NOMO-1 treated with dmso at 0.1 percent for 144 hours (cell line): Measurements from ENCODE around the gene KLK10.

Source experiments
- DNase-seq: peaks from one replicate; lab custom pipeline; 2025; ENCODE audit not compliant: unreplicated experiment; lab: John Stamatoyannopoulos, UW

The KLK10 gene

DNA sequence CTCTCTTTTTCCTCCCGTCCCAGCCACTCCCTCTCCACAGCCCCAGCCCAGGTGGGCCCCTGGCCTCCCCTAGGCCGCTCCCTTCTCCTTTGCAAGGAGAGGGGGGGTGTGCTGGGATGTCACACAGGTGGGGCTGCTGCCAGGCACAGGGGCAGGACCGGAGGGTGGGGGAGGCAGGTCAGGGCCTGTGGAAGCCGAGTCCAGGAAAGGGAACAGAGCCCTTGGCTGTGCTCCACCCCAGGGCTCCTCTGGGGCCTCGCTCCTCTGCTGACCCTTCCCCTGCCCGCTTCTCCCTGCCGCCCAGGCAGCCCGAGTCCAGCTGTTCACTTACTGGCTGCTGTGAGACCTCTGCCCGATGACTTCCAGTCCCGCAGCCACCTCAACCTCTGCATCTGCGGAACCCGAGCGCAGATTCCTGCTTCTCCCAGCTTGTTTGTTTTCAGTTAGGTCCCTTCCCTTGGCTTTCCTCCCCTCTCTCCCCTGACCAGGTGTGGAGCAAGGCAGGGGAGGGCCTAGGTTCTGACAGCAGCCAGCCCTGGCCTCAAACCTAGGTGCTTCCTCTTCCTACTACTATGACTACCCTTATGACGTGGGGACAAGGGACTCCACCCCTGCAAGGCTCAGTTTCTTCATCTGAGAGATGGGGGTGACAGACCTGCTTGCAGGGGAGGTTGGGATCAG lies 7.8 kb upstream of the KLK10 start:
- DNase-seq: no peak

- DNase-seq: no peak
These were observed 7.0 kb upstream of the KLK10 start, which contains the start of gene KLK11 for GRCh38 chr19:51026554-51026831. TSS of gene KLK11 (minus strand) at chr19:51026616. CDS start at chr19:51025631, 985 bp downstream.

DNA sequence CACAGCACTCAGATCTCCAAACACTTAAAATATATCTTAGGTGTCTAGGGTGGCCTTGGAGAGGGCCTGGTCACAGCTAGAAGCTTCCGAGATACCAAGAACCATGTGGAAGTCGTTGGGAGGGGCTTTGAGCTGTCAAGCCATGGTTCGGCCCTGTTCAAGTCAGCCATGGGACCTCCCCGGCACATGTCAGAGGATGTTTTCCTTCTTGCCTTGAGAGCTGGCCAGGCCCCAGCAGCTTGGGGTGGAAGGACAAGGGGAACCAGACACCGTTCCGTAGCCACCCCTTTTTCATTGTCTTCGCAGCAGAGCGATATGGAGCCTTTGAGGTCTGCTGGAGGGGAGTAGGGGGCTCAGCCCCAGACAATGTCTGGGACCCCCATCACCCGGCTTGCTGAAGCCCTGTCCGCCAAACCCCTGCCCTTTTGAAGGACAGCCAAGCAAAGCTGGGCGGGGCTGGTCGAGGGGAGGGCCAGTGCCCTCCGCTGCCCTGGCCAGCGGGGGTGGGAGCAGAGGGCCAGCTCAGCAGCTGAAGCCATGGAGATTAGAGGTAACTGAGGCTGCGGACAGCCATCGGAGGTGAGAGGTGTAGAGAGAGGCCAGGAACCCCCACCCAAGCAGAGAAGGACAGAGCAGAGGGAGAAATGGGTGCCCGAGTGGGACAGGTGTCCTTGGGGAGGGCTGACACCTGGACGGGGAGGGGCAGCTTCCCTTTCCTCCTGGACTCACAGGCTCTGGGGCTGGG lies 6.5 kb upstream of the KLK10 start:
- DNase-seq: no peak

DNA sequence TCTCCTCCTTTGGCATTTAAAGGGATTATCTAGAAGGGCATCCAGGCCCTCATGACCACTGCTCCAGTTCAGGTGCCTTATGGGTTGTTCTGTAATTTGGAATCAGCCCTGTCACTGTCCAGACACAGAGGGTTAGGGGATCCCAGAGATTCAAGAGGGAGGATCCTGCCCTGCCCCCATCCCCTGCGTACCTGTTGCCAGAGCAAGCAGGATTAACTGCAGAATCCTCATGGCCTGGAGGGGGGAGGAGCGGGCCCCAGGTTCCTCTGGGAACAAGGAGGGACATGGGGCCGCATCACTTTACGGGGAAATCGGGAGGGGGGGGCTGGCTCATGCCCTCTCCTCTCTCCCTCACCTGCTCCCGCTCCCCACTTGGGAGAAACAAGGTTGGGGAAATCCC lies 5.9 kb upstream of the KLK10 start:
- no peak for DNase-seq

GRCh38 chr19:51024924-51025323 lies 5.4 kb upstream of the KLK10 start:
- DNase-seq: no peak

DNA sequence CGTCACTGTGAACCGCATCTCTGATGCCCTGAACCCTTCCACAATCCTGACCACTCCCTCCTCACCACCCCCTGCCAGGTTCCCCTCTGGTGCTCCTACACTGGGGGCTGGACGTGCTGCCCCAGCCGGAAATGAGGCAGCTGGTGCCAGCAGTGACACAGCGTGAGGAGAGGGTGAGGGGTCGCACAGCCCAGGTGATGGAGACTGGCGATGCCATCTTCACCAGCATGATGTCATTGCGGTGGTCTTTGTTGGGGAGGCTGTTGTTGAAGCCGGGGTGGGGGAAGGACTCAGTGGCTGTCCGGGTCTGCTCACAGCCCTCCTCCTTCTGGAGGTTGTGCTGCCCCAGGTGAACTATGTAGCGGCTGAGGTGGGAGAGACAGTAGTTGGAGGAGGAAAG lies 4.4 kb upstream of the KLK10 start:
- DNase-seq: no peak

- DNase-seq: no peak
These were observed 3.0 kb upstream of the KLK10 start for GRCh38 chr19:51022526-51022925.

DNA sequence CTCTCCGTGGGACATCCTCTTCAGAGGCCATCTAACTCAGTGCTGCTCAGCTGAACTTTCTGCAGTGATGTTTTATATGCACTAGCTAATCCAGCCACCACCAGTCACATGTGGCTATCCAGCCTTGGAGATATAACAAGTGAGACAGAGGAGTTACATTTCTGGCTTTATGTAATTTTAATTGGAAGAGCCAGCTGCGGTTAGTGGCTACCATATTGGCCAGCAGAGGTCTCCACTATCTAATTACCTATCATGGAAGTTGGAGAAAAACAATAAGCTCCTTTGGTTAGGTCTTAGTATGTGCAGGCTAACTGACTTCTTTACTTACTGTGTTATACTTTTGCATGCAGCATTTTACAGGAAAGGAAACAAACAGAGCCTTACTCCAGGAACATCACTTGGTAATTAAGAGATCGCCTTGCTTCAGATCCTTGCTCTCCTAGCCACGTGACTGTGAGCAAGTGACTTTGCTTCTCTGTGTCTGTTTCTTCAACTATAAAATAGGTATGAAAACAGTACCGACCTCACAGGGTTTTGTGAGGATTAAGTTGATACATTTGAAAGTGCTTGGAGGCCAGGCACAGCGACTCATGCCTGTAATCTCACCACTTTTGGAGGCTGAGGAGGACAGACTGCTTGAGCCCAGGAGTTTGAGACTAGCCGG lies 1.6 kb upstream of the KLK10 start:
- DNase-seq: no peak

GRCh38 chr19:51018745-51019543 lies 565 bp downstream of the KLK10 start:
- DNase-seq: no peak

DNA sequence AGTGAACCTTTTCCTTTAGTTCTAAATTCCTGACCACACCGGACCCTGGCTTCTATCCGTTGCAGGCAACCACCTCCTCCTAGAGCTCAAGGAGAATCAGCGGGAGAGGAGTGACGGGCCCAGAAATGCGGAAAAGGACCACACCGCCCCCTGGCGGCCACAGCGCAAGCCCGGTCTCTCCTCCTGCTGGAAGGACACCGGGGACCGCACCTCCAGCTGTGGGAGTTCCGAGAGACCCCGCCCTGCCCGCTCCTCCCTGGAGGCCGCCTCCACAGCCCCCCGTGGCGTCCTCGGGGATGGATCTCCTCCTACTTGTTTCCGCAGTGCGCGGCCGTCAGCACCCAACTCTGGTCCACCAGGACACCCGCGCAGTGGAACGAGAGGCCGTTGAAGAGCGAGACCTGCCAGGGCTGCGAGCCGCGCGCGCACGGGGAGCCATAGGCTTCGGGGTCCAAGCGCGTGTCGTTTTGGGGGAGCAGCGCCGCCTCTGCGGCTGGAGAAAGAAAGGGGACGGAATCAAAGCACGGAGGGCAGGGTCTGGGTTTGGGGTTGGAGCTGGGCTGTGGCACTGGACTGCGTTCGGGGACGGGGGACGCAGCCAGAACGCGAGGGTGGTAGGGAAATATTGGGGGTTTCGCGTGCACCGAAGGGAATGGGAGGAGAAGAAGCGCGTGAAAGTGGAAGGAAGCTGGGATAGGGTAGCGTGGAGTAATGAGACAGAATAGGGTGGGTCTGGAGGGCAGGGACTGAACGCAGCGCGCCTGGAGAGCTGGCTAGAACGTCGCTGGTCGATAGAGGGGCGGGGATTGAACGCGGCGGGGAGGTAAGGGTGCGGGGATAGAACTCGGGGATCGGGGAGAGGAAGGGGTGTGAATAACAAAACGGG lies 2.5 kb downstream of the KLK10 start:
- peak; percentile 43 for DNase-seq

DNA sequence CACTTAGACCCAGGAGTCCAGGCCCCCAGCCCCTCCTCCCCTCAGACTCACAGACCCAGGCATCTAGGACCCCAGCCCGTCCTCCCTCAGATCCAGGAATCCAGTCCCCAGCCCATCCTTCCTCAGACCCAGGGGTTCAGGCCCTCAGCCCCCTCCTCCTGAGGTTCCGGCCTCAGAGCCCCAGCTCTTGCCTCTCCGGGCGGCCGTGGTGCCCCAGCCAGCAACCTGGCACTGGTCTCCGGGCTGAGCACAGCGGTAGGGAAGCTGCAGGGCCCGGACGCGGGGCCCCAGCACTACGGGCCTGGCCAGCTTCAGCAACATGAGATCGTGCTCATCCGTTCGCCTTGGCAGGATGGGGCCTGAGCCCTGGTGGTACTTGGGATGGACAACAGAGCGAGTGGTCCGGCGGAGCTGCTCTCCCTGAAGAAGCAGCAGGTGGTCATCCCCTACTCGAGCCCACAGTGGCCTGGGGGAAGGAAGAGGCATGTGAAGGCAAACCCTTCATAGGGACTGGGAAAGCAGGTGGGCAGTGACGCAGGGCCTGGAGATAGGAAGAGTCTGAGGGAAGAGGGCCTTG lies 3.7 kb downstream of the KLK10 start:
- DNase-seq: no peak

DNA sequence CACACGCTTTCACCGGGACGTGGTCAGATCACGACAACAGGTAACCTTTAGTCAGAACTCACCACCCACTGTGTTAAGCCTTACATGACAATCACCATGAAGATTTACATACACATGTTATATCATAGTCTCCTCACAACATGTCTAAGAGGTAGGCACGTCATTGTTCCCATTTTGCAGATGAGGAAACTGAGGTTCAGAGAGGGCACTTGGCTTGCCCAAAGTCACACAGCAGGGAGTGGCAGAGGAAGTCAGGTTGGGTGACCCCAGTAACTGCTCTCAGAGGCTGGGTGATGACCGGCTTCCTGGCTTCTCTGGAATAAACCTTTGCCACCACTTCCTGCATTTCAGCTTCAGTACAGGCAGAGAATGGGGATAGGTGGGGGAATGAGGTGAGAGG lies 5.3 kb downstream of the KLK10 start:
- DNase-seq: no peak

- no peak for DNase-seq
These were observed 6.8 kb downstream of the KLK10 start for GRCh38 chr19:51012661-51013190.

- DNase-seq: no peak
These were observed 9.3 kb downstream of the KLK10 start for GRCh38 chr19:51010066-51010795.

DNA sequence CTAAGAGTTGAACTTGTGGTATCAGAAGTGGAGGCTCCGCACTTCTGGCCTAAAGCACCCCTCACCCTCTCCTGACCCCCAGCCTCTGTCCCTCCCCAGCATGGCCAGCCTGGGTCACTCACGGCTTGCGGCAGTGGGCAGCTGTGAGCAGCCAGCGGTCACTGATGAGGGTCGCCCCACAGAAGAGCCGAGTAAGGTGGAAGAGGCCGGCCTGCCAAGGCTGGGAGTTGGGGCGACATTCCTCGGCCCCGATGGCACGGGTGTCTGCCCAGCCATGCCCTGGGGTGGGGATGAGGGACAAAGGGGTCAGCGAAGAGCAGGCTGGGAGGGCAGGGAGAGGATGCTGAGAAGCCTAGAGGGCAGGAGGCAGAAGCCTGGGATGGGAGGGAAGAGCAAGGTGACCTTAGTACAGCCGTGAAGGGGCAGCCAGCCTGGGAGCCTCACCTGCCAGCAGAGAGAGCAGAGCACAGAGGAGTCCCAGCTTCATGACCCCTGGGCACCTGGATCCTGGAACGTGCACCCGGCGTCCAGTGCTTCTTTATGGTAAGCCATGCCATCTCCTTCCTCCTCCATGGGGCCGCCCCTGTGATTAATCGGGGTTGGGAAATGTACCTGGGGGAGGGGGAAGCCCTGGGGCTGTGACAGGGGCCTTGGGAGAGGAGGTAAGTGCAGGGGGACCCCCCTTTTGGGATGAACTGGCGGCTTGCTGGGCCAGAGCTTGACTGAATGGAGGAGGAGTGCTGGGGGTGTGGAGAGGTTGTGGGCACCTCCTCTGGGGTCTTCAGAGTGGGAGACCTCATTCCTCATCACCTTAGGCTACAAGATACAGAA lies 10.2 kb downstream of the KLK10 start:
- DNase-seq: no peak

GRCh38 chr19:51007488-51007887 lies 12.0 kb downstream of the KLK10 start:
- no peak for DNase-seq

- DNase-seq: no peak
These were observed 13.1 kb downstream of the KLK10 start for GRCh38 chr19:51006406-51006805.

- DNase-seq: no peak
These were observed 14.3 kb downstream of the KLK10 start for GRCh38 chr19:51005248-51005647.
